Gastrocnemius medialis (tissue), 4 donors: Measurements from ENCODE around the gene MAOA.

Source experiments
- POLR2A ChIP-seq, 2 donors: fragments of 450-650 bp; IDR thresholded peaks; one replicate each; pipeline ENCODE4 v1.6.1; 2017; ENCODE audit warnings: antibody characterized with exemption in 2 of 2, mild to moderate bottlenecking in 2 of 2, moderate library complexity in 2 of 2
- TF ChIP-seq, protein P1 (sequence below), 5 experiments: fragments of 450-650 bp in 3 of 5; fragments of 200-600 bp in 2 of 5; sonication (generic) in 2 of 5; IDR thresholded peaks in 4 of 5; conservative IDR thresholded peaks in 1 of 5; 1 replicate in 4 of 5; 2 replicates in 1 of 5; pipeline ENCODE4 v1.5.1; 2016 to 2019; ENCODE audit warnings: antibody characterized with exemption in 5 of 5, mild to moderate bottlenecking in 3 of 5, moderate library complexity in 3 of 5

DNA sequence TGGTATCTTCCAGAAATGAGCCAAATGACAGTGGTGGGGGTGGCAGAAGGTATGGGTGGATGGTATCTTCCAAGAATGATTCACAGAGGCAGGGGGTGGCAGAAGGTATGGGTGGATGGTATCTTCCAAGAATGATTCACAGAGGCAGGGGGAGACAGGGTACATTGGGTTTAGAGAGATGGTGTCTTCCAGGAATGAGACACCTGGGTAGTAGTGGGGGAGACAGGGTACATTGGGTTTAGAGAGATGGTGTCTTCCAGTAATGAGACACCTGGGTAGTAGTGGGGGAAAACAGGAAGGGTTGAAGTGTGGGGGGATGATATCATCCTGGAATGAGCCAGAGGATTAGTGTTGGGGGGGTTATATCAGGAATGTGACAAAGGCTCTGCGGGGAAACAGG is 62.0 kb downstream of the MAOA start:
- no peak for TF ChIP-seq POLR2A (IDR thresholded peaks at IDR 0.05)
- TF ChIP-seq, protein P1, sequence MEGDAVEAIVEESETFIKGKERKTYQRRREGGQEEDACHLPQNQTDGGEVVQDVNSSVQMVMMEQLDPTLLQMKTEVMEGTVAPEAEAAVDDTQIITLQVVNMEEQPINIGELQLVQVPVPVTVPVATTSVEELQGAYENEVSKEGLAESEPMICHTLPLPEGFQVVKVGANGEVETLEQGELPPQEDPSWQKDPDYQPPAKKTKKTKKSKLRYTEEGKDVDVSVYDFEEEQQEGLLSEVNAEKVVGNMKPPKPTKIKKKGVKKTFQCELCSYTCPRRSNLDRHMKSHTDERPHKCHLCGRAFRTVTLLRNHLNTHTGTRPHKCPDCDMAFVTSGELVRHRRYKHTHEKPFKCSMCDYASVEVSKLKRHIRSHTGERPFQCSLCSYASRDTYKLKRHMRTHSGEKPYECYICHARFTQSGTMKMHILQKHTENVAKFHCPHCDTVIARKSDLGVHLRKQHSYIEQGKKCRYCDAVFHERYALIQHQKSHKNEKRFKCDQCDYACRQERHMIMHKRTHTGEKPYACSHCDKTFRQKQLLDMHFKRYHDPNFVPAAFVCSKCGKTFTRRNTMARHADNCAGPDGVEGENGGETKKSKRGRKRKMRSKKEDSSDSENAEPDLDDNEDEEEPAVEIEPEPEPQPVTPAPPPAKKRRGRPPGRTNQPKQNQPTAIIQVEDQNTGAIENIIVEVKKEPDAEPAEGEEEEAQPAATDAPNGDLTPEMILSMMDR (IDR thresholded peaks at IDR 0.05 in 4 of 5, conservative IDR thresholded peaks at IDR 0.05 in 1 of 5), result no peak
